H54 (cell line): ENCODE measurements around the gene PRKCE.
A peak's percentile ranks its signal among the peaks of the same experiment; 100 is the strongest.

Source experiments
- DNase-seq: peaks from one replicate; pipeline ENCODE4 v3.0.0; 2011; ENCODE audit warnings: low spot score, mixed read lengths; ENCODE audit not compliant: insufficient read length
- FAIRE-seq: peaks from 3 replicates; lab custom pipeline; 2011; peaks lifted over from hg19 to GRCh38; lab: Jason Lieb, UNC
- POLR2A ChIP-seq: IDR thresholded peaks from 2 replicates; pipeline ENCODE4 v1.6.1; 2011; ENCODE audit warnings: low read depth, mild to moderate bottlenecking, low read length

PRKCE gene

DNA sequence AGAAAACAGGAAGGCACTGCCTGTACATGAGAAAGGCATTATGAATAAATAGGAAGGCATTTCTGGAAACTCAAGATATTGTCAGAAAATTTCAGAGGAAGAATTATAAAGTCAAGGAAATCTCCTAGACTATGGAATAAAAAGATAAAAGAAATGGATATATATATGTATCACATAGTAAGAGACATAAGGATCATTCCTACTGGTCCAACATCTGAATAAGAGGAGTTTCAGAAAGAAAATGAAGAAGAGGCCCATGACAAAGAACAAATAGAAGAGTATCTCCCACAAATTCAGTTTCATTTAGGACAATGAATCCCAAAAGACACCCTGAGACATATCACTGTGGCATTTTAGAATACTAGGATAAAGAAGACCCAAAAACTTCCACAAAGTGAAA lies 178.8 kb downstream of the PRKCE start:
- TF ChIP-seq POLR2A, result no peak
- no peak for DNase-seq
- no peak for FAIRE-seq

DNA sequence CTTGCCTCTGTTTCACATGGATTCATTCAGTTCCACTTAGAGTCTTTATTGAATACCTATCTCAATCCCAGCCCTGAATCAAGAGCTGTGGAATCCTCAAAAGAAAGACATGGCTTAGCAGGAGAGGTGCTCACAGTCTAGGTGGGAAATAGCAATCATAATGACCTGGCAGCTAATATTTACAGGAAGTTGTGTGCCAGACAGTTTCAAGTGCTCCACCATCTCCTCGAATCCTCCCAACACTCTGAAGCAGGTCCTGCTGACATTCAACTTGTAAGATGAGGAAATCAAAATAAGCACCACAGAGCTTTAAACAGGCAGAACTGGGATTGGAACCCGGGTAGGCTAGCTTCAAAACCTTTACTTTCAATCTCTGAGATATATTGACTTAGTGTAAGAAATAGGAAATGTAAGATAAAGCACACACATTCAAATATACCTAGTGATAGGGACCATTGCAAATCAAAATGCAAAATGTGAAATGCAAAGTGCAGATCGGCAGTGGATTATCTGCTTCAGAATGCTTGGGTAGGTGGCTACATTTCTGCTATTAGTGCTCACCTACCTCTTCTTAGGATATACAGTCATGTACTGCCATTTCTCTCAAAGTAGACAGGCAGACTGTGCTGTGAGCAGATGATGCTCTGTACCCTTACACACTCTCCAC lies 182.0 kb downstream of the PRKCE start:
- DNase-seq, result no peak
- FAIRE-seq, result peak; percentile 43
- no peak for TF ChIP-seq POLR2A

DNA sequence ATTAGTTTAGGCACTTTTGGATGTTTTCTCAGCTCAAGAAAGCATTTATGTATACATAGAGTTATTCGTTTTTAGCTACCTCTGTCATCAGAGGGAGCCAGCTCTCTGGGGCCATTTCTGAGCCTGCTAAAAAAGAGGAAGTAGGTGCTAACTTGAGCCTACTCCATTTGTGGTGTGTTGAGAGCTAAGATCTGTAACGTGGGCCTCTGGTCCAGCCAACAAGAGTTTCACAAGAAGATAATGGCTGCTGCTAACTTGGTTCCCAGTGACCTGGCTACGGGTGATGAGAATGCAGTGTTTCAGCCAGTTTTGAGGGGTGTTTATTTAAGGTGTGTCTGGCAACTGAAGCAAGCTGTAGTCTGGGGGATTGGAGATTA lies 182.5 kb downstream of the PRKCE start:
- DNase-seq (no peak), FAIRE-seq (no peak)
- no peak for TF ChIP-seq POLR2A

GRCh38 chr2:45834372-45834771 lies 182.9 kb downstream of the PRKCE start:
- no peak for TF ChIP-seq POLR2A
- DNase-seq, result no peak
- FAIRE-seq, result no peak

GRCh38 chr2:45834858-45835257 lies 183.4 kb downstream of the PRKCE start:
- no peak for FAIRE-seq
- no peak for TF ChIP-seq POLR2A
- no peak for DNase-seq

DNA sequence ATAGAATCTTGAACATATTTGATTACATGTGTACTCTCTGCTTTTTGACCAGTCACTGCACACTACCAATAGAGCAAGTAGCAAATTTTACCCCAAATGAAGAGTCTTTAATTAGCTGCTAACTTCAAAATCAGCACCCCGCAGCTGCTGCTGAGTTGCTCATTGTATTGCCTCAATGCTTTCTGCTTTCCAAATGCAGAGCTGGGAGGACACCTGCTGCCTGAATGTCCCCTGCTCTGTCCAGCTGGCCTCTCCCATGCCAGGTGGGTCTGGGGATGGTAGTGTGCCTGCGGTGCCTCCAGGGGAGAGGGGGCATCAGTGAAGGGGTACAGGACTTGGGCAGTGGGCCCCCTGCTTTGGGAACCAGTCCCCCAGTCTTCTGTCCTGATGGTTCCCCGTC lies 184.8 kb downstream of the PRKCE start:
- DNase-seq, result no peak
- no peak for TF ChIP-seq POLR2A
- FAIRE-seq, result no peak

GRCh38 chr2:45836740-45837139 lies 185.3 kb downstream of the PRKCE start:
- TF ChIP-seq POLR2A, result no peak
- no peak for FAIRE-seq
- no peak for DNase-seq

- FAIRE-seq (no peak), DNase-seq (no peak)
- TF ChIP-seq POLR2A, result no peak
These were observed 186.4 kb downstream of the PRKCE start for GRCh38 chr2:45837812-45838341.

DNA sequence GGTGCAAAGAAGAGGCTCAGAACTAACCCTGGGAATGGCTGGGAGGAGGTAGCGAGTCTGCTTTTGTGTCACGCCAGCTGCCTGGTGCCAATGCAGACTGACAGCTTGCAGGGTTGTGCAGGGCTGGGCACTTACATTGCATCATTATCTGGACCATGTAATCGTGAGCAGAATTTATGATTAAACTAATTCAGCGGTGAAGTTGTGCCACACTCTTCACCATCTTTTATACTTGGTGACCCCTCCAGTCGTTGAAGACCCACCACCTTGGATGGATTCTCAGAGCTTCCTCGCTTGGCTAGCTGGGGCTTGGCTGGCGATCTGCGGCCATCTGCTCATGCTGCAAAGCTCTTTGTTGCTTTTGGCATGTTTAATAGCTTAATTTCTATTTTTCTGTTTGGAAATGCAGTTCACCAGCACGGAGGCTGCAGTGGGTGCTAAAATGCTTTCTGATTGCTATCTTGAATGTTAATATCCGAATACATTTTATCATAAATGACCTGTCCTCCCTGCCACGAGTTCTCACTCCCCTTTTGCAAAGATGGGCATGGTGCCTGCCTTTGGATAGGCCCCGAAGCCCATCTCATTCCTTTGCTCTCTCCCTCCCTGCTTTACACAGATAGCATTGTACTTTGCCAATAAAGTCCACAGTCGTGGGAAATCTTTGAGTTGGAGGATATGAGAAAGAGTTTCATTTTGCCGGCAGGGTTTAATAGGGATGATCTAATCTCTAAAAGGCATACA lies 188.2 kb downstream of the PRKCE start:
- DNase-seq (no peak), FAIRE-seq (no peak)
- TF ChIP-seq POLR2A, result no peak

DNA sequence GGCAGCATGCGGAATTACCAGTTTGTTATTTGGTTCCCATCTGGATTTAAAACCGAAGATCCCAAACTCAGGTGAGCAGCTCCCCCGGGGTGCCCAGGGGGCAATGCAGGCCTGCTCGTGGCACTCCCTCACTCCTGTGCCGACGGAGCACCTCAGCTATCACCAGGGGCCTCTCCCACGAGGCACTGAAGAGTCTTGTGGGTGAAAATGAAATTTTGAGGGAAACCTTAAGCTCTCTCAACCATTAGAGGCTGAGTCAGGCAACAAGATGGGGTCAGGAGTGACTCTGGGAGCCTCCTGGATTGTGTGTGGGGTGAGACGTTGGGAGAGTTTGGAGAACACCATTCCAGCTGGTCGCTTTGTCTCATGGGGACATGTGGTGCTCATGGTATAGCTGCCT lies 189.0 kb downstream of the PRKCE start:
- no peak for FAIRE-seq
- TF ChIP-seq POLR2A, result no peak
- no peak for DNase-seq

DNA sequence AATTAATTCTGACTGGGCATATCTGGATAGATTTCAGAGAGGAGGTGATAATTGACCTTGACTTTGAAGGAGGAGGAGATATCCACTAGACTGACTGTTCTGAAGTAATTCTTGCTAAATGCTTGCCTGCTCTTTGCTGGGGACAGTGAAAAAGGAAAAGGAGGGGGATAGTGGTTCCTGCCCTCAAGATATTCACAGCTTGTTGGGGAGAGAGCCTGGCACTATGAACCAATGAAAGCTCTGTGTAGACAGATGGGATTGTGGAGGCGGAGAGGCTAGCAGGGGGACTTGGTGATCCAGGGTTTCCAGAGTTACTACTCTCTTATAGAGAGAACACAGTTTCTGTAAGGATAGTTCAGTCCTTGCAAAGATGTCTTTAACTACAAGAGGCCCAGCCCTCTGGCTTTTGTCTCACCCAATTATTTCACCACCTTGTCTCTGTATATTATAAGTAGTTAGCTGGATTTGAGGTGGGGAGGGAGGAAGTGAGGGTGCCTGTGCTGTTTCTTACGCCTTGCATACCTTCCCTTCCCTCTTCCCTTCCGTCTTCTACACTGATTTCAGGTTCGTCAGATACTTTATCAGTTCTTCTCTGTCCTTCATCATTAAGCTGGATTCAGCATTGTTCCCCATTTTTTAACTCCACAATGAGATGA lies 190.4 kb downstream of the PRKCE start:
- DNase-seq (no peak), FAIRE-seq (no peak)
- no peak for TF ChIP-seq POLR2A

- no peak for TF ChIP-seq POLR2A
- no peak for DNase-seq
- no peak for FAIRE-seq
These were observed 191.7 kb downstream of the PRKCE start for GRCh38 chr2:45843136-45843535.

- TF ChIP-seq POLR2A, result no peak
- DNase-seq (no peak), FAIRE-seq (no peak)
These were observed 193.5 kb downstream of the PRKCE start for GRCh38 chr2:45844796-45845457.

DNA sequence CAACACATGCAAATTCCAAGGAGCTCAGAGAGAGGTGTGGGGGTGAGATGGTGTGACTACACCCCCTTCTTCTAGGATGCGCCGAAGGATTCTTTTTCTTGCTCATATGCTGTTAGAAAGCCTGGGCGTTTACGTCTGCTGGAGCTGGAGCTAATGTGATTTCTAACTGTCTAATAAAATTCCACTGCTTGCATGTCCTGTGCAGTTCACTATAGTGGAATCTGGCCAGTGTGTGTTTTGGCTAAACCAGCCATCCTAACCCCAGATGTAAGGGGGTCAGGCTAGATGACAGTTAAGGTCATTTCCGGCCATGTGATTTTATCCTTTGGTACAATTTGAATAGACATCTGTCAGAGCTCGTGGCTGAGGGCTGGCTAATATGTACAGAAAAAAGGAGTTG lies 194.1 kb downstream of the PRKCE start:
- FAIRE-seq (no peak), DNase-seq (no peak)
- no peak for TF ChIP-seq POLR2A
